Endothelial cell of umbilical vein (primary cell): ENCODE data around the gene PLEKHM2.

ENCODE experiments used
- CTCF ChIP-seq, 2 donors: IDR thresholded peaks; 1 replicate in 1 of 2; 2 replicates in 1 of 2; pipeline ENCODE4 v1.5.1; 2011; ENCODE audit warnings: low read length in 2 of 2, mild to moderate bottlenecking in 2 of 2, moderate library complexity in 2 of 2, control low read depth in 1 of 2, inconsistent platforms in 1 of 2, low read depth in 1 of 2; ENCODE audit not compliant: insufficient read depth in 1 of 2; ENCODE audit errors: extremely low read depth in 1 of 2
- POLR2A ChIP-seq: IDR thresholded peaks from 2 replicates; pipeline ENCODE4 v1.6.1; 2012; ENCODE audit warnings: low read depth, mild to moderate bottlenecking, control low read depth, low read length

GRCh38 chr1:15657021-15657420 is 27.1 kb upstream of the PLEKHM2 start:
- TF ChIP-seq POLR2A (no peak), CTCF (IDR thresholded peaks at IDR 0.05; ENCODE audit: extremely low read depth in 1 of 2, insufficient read depth in 1 of 2, low read depth in 1 of 2, low read length in 2 of 2) (no peak)
